NB4 (cell line): ENCODE data around the gene FXYD4.

Experiments
- MAX ChIP-seq: IDR thresholded peaks from 2 replicates; pipeline ENCODE4 v1.6.1; 2011; ENCODE audit warnings: low read depth, low read length
- MYC ChIP-seq: IDR thresholded peaks from 2 replicates; pipeline ENCODE4 v1.6.1; 2011; ENCODE audit warnings: low read depth, low read length
- POLR2A ChIP-seq: IDR thresholded peaks from 2 replicates; pipeline ENCODE4 v1.6.1; 2011; ENCODE audit warnings: mild to moderate bottlenecking; ENCODE audit not compliant: insufficient read length; ENCODE audit errors: extremely low read depth
- TF ChIP-seq, protein P1 (sequence below): IDR thresholded peaks from one replicate; pipeline ENCODE4 v1.5.1; 2012; ENCODE audit warnings: low read depth, low read length

GRCh38 chr10:43343126-43343525, 28.3 kb upstream of the FXYD4 start:
- TF ChIP-seq, protein P1, sequence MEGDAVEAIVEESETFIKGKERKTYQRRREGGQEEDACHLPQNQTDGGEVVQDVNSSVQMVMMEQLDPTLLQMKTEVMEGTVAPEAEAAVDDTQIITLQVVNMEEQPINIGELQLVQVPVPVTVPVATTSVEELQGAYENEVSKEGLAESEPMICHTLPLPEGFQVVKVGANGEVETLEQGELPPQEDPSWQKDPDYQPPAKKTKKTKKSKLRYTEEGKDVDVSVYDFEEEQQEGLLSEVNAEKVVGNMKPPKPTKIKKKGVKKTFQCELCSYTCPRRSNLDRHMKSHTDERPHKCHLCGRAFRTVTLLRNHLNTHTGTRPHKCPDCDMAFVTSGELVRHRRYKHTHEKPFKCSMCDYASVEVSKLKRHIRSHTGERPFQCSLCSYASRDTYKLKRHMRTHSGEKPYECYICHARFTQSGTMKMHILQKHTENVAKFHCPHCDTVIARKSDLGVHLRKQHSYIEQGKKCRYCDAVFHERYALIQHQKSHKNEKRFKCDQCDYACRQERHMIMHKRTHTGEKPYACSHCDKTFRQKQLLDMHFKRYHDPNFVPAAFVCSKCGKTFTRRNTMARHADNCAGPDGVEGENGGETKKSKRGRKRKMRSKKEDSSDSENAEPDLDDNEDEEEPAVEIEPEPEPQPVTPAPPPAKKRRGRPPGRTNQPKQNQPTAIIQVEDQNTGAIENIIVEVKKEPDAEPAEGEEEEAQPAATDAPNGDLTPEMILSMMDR: no peak
- no peak for TF ChIP-seq POLR2A
- TF ChIP-seq MAX: no peak
- TF ChIP-seq MYC: no peak
